Bone marrow (tissue), 2 donors: ENCODE results near the gene LRRC8A.
"Not testable (repeated sequence)": the region's sequence is repeated elsewhere in the genome, so short reads cannot be mapped to it uniquely, and the experiment has no call there.

ENCODE experiments used
- DNase-seq, 2 donors: peaks; one replicate each; lab custom pipeline; 2025; lab: John Stamatoyannopoulos, UW

Gene LRRC8A

GRCh38 chr9:128921881-128922763, 40.2 kb downstream of the LRRC8A start:
- DNase-seq: peak in 1 of 2 donors; percentile 4

DNA sequence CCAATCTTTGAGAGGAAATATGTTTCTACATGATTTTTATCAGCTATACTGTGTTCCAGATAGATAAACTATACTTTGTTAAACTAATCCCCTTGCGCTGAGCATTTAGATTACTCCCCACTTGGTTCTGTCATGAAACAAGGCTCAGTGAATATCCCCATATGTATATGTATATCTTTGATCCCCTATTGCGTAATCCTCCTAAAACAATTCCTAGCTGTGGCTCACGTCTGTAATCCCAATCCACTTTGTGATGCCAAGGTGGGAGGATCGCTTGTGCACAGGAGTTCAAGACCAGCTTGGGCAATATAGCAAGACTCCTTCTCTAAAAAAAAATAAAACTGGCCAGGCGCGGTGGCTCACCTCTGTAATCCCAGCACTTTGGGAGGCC, 41.6 kb downstream of the LRRC8A start:
- DNase-seq: no peak

DNA sequence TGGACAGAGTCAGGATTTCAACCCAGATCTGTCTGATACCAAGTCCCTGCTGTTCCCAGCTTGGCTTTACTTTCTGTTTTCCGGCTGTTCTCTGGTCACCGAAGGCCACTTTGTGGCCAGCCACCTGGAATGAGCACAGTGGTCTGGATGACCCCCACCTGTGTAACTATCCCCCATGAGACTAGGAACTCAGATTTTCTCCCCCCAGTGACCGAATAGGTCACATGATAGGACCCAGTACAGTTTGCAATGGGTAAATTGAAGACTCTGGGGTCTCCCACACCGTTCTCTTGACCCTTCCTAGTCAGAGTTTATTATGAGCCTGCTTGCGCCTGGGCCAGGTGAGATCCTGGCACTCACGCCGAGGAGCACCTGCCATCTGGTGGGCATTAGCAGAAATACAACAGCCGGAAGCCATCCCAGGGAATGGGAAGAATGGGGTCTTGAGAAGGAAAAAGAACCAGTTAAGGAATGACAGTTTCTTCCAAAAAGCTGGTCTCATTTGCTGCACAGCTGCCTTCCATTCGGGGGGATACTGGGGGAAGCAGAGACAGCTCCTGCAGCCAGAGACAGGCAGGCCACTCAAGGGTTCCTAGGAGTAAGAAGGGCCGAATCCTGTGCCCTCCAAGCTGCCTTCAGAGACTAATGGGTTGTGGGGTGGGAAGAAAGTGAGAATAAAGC, 45.9 kb downstream of the LRRC8A start:
- DNase-seq: peak in 1 of 2 donors; percentile 3

GRCh38 chr9:128928624-128929023, 46.7 kb downstream of the LRRC8A start:
- DNase-seq: no peak

- no peak for DNase-seq
Measured at GRCh38 chr9:128929560-128929959, 47.6 kb downstream of the LRRC8A start.

DNA sequence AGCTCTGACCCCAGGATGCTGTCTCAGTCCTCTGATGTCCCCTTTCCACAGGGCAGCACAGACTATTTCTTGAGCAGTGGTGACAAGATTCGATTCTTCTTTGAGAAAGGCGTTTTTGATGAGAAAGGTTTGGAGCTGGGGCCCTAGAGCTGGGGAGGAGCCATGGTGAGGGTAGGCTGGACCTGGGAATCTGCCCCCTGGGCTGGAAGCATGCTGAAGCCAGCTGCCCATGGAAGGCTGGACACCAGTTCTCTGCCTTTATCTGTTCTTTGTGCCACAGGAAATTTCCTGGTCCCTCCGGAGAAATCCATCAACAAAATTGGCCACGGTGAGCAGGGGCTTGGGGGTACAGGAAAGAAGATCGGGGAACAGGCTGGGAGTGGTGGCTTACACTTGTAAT, 51.8 kb downstream of the LRRC8A start:
- no peak for DNase-seq

GRCh38 chr9:128936171-128936865, 54.4 kb downstream of the LRRC8A start:
- DNase-seq: no peak

- DNase-seq: no peak
Measured at GRCh38 chr9:128937310-128938165, 55.6 kb downstream of the LRRC8A start.

- no peak for DNase-seq
Measured at GRCh38 chr9:128940271-128940921, 58.5 kb downstream of the LRRC8A start.

GRCh38 chr9:128940946-128941755, 59.2 kb downstream of the LRRC8A start:
- no peak for DNase-seq

- no peak for DNase-seq
Measured at GRCh38 chr9:128943832-128944620, 62.1 kb downstream of the LRRC8A start.

GRCh38 chr9:128944966-128945365, 63.0 kb downstream of the LRRC8A start:
- DNase-seq: not testable (repeated sequence)

- DNase-seq: no peak
Measured at GRCh38 chr9:128945798-128946501, 64.0 kb downstream of the LRRC8A start.

- no peak for DNase-seq
Measured at GRCh38 chr9:128946571-128947276, 64.8 kb downstream of the LRRC8A start.

- no peak for DNase-seq
Measured at GRCh38 chr9:128947277-128947526, 65.3 kb downstream of the LRRC8A start.

DNA sequence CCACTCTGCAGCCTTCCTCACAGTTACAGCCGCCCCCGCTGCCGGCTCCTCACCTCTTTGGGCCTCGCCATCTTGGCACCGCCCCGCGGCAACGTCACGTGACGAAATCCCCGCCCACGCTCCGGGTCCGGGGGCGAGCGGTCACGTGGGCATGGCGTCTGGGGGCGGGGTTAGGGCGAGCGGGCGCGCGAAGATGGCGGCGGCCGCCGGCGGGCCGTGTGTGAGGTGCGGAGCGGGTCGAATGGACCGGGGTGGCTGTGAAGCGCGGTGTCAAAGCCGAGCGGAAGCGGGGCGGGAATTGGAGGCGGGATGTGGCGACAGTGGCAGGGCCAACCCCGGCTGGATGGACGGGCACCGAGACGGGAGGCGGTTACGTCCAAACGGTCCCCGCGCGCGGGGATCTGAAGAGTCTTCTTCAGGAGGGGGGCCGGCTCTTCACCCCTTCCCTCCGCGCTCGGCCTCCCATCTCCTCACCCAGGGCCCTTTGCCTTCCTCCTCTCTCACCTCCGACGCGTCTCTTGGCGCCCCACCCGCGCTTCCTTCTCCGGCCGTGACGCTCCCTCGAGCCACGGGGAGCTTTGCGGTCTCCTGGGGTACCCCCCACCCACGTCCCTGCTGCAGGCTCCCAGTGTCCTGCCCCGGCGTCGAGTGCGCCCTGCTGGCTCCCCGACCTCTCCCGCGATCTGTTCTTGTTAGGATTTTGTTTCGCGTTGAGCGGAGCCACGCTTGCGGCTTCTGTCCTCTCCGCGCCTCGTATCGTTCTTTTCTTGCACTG, 65.8 kb downstream of the LRRC8A start, which contains the start of the genes DOLK and NUP188:
Gene DOLK (minus strand): TSS at position 77 of the 775 bp plus-strand sequence. CDS start 300 bp downstream, outside the sequence.
Gene NUP188 (plus strand): TSS at position 173 of the 775 bp plus-strand sequence. CDS start 21 bp downstream, at position 194.
- peak; percentile 83 to 96 for DNase-seq

GRCh38 chr9:128961403-128961802, 79.5 kb downstream of the LRRC8A start:
- not testable (repeated sequence) for DNase-seq
